ENCODE data around the gene GBGT1.

DNA sequence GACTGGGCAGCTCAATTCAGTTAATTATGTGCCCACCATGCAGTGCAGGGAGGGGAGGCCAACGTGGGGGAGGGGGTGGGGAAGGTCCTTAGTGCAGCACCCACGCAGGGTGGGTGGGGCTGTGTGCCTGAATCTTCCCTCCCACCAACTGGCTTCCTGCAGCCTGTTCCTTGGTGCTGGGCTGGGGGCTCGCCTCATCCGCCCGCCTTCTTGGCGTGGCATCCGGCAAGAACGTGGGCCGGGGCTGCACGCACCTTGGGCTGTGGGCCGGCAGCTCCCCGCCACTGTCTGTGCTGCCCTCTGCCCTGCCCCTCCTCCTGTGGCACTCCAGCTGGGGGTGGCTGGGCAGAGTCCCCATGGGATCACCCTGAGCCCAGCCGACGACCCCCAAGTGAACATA, 23.1 kb downstream of the GBGT1 start:
- no peak for TF ChIP-seq ZNF274 (IDR thresholded peaks at IDR 0.05; ENCODE audit: low read depth, low read length)
- no peak for TF ChIP-seq YY1 (IDR thresholded peaks at IDR 0.05; ENCODE audit: insufficient read depth, insufficient read length)
- no peak for TF ChIP-seq SUZ12 (IDR thresholded peaks at IDR 0.05; ENCODE audit: extremely low read depth, insufficient read depth, insufficient read length)
